NCI-H2196 treated with DMSO at 0.1 percent for 48 hours (cell line): Measurements from ENCODE around the gene KRTAP10-3.
"Not testable (repeated sequence)": the region's sequence is repeated elsewhere in the genome, so short reads cannot be mapped to it uniquely, and the experiment has no call there.

Experiments used
- DNase-seq: peaks from one replicate; lab custom pipeline; 2025; ENCODE audit not compliant: unreplicated experiment; lab: John Stamatoyannopoulos, UW

The KRTAP10-3 gene

GRCh38 chr21:44590311-44590721 is 31.7 kb upstream of the KRTAP10-3 start:
- no peak for DNase-seq

GRCh38 chr21:44589586-44590305 is 31.2 kb upstream of the KRTAP10-3 start:
- no peak for DNase-seq

GRCh38 chr21:44589094-44589493 is 30.5 kb upstream of the KRTAP10-3 start:
- DNase-seq: no peak

- DNase-seq: no peak
These were observed 27.3 kb upstream of the KRTAP10-3 start for GRCh38 chr21:44585892-44586291.

GRCh38 chr21:44583800-44584147 is 25.2 kb upstream of the KRTAP10-3 start:
- no peak for DNase-seq

- no peak for DNase-seq
These were observed 24.6 kb upstream of the KRTAP10-3 start for GRCh38 chr21:44583089-44583799.

GRCh38 chr21:44582055-44582454 is 23.5 kb upstream of the KRTAP10-3 start:
- no peak for DNase-seq

GRCh38 chr21:44581158-44581557 is 22.6 kb upstream of the KRTAP10-3 start:
- DNase-seq: no peak

- not testable (repeated sequence) for DNase-seq
These were observed 21.7 kb upstream of the KRTAP10-3 start, which contains the start of gene KRTAP10-5 for GRCh38 chr21:44580231-44580821. TSS of gene KRTAP10-5 (minus strand) at chr21:44580604. CDS start at chr21:44580578, 26 bp downstream.

GRCh38 chr21:44579833-44580144 is 21.2 kb upstream of the KRTAP10-3 start:
- DNase-seq: no peak

GRCh38 chr21:44579056-44579832 is 20.6 kb upstream of the KRTAP10-3 start:
- no peak for DNase-seq

- DNase-seq: no peak
These were observed 19.9 kb upstream of the KRTAP10-3 start for GRCh38 chr21:44578371-44579055.

GRCh38 chr21:44576025-44576420 is 17.4 kb upstream of the KRTAP10-3 start:
- no peak for DNase-seq

GRCh38 chr21:44575307-44576024 is 16.9 kb upstream of the KRTAP10-3 start:
- no peak for DNase-seq

- no peak for DNase-seq
These were observed 16.1 kb upstream of the KRTAP10-3 start for GRCh38 chr21:44574457-44575306.

- DNase-seq: not testable (repeated sequence)
These were observed 15.2 kb upstream of the KRTAP10-3 start, which contains the start of gene KRTAP10-4 for GRCh38 chr21:44573630-44574456. TSS of gene KRTAP10-4 (plus strand) at chr21:44573729. CDS start at chr21:44573759, 30 bp downstream.

GRCh38 chr21:44572959-44573583 is 14.5 kb upstream of the KRTAP10-3 start:
- DNase-seq: no peak
